NCI-H1694 treated with DMSO at 0.1 percent for 48 hours (cell line): ENCODE measurements around the gene KRTAP19-4.
"Not testable (repeated sequence)": the region's sequence is repeated elsewhere in the genome, so short reads cannot be mapped to it uniquely, and the experiment has no call there.

Source experiments
- DNase-seq: peaks from one replicate; lab custom pipeline; 2025; lab: John Stamatoyannopoulos, UW

The KRTAP19-4 gene

GRCh38 chr21:30497065-30497464 lies at the start of gene KRTAP19-4:
Gene KRTAP19-4 (minus strand): TSS chr21:30497165. CDS start chr21:30497110, 55 bp downstream.
- no peak for DNase-seq

- DNase-seq = no peak
Measured at GRCh38 chr21:30541764-30542163, 44.8 kb upstream of the KRTAP19-4 start, which contains the start of gene KRTAP19-6. Gene KRTAP19-6 (minus strand): TSS chr21:30541864. CDS start chr21:30541833, 31 bp downstream.

- no peak for DNase-seq
Measured at GRCh38 chr21:30518876-30519275, 21.9 kb upstream of the KRTAP19-4 start.

- DNase-seq = no peak
Measured at GRCh38 chr21:30515681-30516080, 18.7 kb upstream of the KRTAP19-4 start.

GRCh38 chr21:30505621-30506205 lies 8.7 kb upstream of the KRTAP19-4 start:
- not testable (repeated sequence) for DNase-seq

GRCh38 chr21:30502041-30502440 lies 5.1 kb upstream of the KRTAP19-4 start, which contains the start of gene KRTAP19-5:
Gene KRTAP19-5 (minus strand): TSS chr21:30502141. CDS start chr21:30502090, 51 bp downstream.
- no peak for DNase-seq

- DNase-seq = no peak
Measured at GRCh38 chr21:30491963-30492428, 5.0 kb downstream of the KRTAP19-4 start, which contains the start of gene KRTAP19-3. Gene KRTAP19-3 (minus strand): TSS chr21:30492013. CDS start chr21:30491957, 56 bp downstream.

GRCh38 chr21:30487336-30487735 lies 9.6 kb downstream of the KRTAP19-4 start, which contains the start of gene KRTAP19-2:
Gene KRTAP19-2 (minus strand): TSS chr21:30487436. CDS start chr21:30487348, 88 bp downstream.
- no peak for DNase-seq

- no peak for DNase-seq
Measured at GRCh38 chr21:30486180-30486579, 10.8 kb downstream of the KRTAP19-4 start.

GRCh38 chr21:30482130-30482529 lies 14.8 kb downstream of the KRTAP19-4 start:
- DNase-seq = no peak

- DNase-seq = no peak
Measured at GRCh38 chr21:30480145-30480544, 16.8 kb downstream of the KRTAP19-4 start, which contains the start of gene KRTAP19-1. Gene KRTAP19-1 (minus strand): TSS chr21:30480367. CDS start chr21:30480317, 50 bp downstream.

- no peak for DNase-seq
Measured at GRCh38 chr21:30479259-30479658, 17.7 kb downstream of the KRTAP19-4 start.

GRCh38 chr21:30478004-30478403 lies 19.0 kb downstream of the KRTAP19-4 start:
- DNase-seq = no peak

GRCh38 chr21:30468900-30469714 lies 27.9 kb downstream of the KRTAP19-4 start:
- DNase-seq = no peak

- no peak for DNase-seq
Measured at GRCh38 chr21:30463713-30464112, 33.3 kb downstream of the KRTAP19-4 start.

- no peak for DNase-seq
Measured at GRCh38 chr21:30448514-30448913, 48.5 kb downstream of the KRTAP19-4 start.

- DNase-seq = no peak
Measured at GRCh38 chr21:30447056-30447455, 49.9 kb downstream of the KRTAP19-4 start.
